ENCODE results near the gene CRADD.
"Not testable (repeated sequence)": the region's sequence is repeated elsewhere in the genome, so short reads cannot be mapped to it uniquely, and the experiment has no call there.

CRADD gene

DNA sequence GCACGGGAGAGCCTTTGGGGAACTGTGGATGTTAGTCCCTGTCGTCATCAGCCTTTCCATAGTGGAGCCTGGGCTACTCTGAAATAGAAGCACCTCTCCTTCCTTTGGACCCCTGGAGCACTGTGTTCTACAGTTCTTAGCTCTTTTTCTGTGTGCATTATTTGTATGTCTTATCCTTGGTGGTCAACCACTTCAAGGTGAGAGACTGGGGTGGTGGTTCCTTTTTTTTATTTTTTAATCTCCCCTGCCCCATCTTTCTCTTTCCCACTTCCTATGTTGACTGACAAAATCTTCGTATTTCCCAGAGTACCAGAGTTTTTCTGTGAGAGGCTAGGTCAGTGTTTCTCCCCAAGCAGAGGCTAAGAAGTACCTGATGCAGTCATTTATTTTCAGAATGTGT lies 111.7 kb downstream of the CRADD start:
- no peak for DNase-seq

DNA sequence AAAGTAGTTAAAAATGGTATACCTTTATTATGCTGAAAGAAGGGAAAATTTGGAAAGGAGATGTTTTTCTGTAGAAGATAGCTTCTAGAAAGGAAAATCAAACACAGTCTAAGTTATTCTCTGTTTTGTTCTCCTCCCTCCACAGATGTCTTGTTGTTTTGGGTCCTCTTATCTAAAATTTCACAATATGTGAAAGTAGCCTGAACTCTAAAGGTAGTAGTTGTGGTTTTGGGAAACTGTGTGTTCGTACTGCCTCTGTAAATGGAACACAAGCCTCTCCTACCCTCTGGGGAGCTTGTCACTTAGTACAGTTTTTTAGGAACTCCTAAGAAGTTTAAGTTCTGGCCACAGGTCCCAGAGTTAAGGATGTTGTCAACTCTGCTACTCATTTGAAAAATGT lies 112.6 kb downstream of the CRADD start:
- DNase-seq, result no peak

DNA sequence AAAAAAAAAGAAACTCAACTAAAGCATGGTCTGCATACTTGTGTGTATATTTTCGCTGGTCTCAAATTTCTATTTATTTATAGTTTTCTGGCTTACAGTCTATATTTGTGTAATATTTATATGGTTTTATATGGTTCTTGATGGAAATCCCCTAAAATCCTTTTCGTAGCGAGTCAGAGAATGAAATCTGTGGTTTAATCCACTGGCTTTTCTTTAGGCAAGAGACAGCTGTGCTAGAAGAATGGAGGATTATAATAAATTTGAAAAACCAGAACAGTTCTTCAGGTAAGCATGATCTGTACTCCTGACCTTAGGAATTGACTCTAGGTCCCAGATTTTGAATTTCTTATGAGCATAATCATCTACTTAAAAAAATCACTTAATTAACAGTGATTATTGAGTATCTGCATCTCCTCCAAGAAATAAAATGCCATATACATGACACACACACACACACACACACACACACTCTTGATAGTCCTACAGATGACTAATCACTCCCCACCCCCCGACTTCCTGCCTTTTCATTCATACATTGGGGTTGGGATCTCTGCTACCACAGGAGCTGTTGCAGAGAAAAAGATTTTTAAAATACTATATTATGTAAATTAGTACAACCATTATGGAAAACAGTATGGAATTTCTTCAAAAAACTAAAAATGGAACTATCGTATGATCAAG lies 113.4 kb downstream of the CRADD start:
- DNase-seq, result peak; percentile 86

DNA sequence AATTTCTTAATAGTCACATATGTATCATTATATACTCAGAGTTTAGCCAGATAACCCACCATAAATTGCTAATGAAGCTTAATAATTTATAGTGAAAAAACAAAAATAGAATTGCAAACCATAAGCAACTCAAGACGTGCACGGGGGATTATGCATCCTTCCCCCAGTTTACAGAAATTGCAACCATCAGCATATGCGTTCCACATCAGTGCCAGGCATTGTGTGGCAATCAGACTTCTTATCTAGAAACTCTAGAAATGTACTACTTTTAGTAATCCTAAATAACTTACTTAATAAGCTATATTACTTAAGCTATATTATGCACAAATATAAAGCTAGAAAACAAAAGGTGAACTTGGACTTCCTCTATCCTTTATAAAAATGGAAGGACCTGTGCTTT lies 115.8 kb downstream of the CRADD start:
- no peak for DNase-seq

DNA sequence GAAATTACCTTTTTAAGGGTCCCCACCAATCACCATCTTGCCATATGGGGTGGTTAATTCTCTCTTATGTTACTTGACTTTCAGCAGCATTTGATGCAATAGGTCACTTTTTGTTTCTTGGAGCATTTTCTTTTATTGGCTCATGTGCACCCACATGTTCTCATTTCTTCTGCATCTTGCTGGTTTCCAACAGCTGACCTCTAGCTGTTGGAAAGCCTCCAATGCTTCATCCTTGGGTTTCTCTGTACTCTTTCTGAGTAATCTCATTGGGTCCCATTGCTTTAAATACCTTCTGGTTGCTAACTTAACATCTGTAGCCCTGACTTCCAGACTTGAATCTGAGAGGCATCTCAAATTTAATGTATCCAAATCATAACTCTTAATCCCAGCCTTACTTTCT lies 116.8 kb downstream of the CRADD start:
- DNase-seq, result peak; percentile 83

DNA sequence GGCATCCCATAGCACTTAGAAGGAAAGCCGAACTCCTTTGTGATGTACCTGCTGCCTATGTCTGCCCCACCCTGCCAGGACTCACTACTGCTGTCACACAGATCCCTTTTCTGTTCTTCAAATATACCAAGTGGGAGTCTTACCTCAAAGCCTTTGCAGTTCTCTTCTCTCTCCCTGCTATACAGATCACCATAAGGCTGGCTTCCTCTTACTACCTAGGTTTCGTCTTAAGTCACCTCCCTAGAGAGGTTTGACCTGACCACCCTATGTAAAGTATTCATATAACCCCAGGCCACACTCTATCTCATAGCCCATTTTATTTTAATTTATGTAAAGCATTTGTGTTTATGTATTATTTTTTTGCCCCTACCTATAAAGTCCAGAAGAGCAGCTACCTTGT lies 117.6 kb downstream of the CRADD start:
- DNase-seq, result no peak

DNA sequence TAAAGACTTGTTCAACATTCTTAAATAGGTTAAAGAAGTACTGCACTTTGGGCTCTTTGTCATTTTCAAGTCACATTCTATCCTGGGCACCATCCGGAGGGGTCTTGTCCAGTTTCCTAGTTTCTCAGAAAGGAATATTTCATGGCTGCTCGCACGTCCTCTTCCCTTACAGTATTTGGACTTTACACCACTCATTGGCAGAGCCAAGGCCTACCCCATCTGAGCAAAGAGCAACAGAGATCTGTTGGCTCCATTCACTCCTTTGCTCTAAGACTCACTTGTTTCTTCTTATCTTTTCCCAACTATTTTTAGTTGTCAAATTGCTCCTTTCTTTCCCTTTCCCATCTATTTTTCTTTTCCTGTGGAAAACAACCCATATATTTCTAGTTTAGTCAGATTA lies 118.2 kb downstream of the CRADD start:
- DNase-seq, result no peak

DNA sequence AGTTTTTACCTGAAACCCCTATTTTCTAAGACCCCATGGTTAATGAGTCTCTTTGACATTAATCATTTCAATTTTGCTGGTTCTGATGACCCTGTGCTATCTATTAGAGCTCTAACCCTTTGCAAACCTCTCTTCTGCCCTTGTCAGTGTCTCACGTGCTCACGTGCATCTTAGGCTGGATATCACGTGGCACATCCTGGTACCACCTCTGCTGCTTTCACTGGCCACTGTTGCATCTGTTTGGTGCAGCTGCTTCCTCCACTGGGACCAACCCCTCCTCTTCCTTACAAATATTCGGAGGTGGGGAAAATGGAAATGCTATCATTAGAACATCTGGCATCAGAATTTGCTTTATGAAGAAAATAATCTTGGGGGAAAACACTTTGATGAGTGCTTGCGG lies 119.6 kb downstream of the CRADD start:
- no peak for DNase-seq

DNA sequence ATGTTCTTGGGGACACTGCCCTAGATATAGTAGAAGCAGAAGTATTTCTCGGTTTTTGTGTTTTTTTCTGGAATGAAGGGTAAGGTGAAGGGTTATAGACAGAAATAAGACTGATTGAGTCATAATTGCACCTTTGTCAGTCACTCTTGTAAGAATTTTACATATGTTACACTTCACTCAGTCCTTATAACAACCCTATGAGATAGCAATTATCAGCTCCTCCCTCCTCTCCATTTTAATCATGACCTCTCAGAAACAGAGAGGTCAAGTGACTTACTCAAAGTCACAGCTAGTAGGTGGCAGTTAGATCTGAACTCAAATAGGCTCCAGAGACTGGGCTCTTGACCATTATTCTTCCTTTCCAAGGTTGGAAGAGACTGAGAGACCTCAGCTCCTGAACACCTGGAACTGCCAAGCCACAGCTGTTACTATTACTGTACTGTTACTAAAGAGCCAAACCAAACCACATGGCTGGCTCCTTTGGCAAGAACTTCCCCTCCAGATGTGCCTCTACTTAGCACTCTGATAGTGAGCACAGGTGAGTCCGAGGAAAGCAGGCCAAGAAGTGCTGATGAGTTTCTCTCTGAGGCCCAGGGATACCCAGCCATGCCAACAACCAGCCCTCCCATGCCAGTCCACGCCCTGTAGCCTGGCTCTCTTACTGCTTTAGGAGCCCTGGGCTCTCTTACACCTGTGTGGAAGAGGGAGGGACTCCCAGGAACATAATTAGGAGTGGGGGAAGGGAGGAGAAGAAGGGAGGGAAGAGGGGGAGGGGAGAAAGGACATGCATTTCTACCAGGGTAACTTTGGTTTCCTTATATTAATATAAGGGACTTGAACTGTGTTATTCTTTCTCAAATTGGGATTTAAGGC lies 121.3 kb downstream of the CRADD start:
- no peak for DNase-seq

DNA sequence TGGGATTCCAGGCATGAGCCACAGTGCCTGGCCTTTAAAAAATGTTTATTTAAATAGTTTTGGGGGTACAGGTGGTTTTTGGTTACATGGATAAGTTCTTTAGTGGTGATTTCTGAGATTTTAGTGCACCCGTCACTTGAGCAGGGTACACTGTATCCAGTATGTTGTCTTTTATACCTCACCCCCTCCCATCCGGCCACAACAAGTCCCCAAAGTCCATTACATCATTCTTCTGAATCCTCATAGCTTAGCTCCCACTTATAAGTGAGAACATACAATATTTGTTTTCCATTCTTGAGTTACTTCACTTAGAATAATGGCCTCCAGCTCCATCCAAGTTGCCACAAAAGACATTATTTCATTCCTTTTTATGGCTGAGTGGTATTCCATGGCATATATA lies 124.5 kb downstream of the CRADD start:
- DNase-seq, result not testable (repeated sequence)

DNA sequence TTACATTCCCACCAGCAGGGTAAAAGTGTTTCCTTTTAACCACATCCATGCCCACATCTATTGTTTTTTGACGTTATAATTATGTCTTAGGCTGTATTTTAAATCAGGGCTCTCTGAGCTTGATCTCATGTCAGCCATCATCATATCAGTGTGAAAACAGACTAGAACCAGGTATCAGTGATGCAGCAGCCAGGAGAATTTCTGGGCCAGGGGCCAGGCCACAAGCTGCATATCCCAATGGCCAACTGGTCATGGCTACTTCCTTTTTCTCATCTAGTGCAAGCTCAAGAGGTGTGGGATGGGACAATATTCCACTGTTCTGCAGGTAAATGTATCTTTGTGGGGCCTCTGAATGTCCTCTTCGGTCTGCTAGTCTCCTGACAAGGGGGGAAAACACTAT lies 125.1 kb downstream of the CRADD start:
- no peak for DNase-seq

DNA sequence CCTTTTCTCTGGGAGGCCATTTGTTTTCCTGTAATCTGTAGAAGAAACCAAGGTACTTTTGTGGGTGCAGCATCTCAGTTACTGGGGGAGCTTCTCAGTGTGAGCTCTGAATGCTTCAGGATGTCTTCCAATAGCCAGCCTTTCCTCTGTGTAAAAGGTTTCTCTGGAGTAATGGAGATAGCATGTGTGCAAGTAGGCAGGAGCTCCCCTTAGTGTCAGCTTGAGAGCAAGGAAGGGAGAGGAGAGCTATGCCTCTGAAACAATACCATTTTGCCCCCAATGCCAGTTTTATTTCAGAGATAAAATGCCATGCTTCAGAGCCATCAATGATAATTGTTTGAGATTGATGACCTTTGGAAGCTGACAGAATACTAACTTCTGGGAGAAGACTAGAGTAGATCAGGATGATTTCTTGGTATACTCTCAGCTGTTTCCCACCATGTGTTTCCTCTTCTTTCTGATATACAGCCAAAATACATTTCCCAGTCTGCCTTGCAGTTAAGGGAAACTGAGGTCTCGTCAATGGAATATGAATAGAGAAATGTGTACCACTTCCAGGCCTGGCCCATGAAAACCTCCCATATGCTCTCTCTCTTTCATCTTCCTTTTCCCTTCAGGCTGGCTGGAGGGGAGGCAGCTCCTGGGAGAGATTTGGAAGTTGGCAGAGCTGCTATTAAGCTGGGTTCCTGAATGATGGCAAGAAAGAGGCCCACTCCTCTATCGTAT lies 125.7 kb downstream of the CRADD start:
- DNase-seq, result peak; percentile 48

DNA sequence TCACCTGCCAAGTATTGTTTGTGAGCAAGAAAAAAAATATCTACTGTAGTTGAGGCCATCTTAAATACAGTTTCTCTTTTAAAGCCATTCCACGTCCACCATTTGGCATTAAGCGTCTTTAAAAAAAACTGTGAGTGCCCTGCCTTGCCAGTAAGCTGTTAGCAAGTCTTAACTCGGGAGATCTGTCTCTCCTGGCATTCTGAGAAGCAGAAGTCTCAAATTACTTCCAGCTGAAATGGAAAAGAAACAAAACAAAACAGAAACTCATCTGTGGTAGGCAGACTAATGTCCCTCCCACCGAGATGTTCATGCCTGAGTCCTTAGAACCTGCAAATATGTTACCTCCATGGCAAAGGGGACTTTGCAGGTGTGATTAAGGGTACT lies 126.2 kb downstream of the CRADD start:
- no peak for DNase-seq

DNA sequence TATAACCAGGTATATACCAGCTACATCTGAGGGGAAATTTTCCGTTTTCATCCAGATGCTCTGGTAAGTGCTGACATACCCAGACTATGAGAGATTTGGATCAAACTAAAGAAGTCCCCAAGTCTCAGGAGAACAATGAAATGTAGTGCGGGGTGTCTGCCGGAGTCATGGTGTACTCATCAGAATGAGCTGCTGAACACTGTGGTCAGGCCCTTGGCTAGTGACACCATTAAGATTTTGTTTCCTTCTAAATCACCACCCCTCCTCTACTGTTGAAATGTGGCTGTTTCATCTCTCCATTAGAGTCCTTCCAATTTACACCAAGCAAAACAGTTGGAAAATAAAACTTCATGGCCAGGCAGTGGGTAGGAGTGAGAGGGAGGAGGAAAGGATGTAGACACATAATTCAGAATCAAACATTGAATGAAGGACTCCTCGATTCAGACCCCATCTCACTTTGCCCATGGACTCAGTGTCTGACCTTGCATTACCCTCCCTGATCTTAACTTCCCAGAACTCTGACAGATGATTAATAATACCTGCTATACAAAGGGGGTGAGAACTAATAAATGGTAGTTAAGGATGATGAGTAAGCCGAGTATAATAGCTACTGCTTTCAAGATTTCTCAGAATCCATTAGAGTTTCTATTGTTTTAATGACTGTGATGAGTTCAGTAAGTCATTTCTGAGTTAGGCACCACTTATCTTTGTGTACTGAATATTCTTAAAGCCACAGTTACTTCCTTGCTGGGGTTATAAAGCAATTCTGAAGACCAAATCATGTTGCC lies 127.4 kb downstream of the CRADD start:
- no peak for DNase-seq

DNA sequence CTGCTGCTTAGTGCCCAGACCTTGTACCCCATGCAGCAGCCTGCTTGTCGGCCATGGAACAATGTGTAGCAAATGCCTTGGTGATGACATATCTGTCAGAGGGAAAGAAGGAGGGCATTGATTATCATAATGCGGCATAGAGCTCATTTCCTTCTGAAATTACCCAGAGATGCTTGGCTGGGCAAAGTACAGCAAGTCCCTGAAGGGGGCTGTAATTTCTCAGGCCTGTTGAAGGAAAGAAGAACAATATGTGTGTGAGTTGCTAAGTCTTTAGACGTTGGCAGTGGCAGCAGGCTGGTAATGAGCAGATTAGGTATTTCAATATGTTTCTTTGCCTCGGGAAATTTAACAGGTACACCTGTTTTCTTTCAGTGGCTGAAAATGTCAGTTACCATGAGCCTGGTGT lies 128.6 kb downstream of the CRADD start:
- no peak for DNase-seq

DNA sequence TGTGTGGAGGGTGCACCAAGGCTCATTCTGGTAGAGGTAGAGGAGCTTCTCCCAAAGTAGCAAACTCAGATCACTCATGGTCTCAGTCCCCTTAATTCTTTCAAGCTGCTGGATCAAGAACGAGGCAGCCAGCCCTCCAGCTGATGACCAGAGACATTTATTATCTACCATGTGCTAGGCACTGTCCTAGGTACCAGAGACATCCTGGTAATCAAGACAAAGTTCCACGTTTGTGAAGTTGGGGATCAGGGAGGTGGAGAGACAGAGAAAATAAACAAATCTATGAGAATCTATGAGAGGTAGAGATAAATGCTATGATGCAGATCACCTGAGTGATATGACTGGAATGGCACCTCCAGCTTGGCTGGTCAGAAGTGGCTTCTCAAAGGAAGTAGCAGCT lies 130.2 kb downstream of the CRADD start:
- DNase-seq, result no peak

DNA sequence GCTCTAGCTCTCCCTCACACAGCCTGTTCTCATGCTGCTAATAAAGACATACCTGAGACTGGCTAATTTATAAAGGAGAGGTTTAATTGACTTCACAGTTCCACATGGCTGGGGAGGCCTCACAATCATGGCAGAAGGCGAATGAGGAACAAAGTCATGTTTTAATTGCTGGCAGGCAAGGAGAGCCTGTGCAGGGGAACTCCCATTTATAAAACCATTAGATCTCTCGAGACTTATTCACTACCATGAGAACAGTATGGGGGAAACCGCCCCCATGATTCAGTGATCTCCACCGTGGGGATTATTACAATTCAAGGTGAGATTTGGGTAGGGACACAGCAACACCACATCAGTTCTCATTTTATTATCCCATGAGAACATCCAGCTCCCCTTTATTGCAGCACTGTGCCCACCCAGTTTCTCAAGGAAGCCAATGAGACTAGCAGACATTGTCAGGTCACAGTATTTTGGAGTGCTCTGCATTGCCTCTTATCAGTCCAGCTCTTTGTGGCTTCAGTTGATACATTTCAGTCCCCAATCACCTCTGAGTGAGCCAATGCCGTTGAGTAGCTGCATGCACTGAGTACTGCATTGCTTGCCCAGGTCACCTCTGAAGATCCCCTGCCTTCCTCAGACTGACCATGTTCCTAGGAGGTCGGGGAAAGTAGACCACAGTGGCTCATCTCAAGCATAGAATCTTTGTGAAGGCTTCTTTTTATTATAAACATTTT lies 131.2 kb downstream of the CRADD start:
- DNase-seq, result no peak

DNA sequence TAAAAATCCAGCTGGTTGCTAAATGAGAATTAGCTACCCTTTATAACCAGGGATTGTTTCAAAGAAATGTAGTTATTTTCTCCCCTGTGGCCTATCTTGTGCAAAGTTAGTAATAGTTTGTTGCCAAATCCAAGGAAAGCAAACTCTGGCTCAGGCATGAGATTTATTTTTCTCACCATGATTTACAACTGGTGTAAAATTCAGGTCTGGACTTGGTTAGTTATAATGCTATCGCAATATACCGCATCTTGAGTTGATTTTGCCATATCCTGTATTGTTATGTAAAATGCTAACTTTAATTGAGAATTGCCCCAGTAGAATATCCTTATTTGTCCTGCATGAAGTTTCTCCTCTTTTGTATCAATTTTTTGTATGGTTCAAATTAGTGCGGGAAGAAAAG lies 135.5 kb downstream of the CRADD start:
- DNase-seq, result no peak

DNA sequence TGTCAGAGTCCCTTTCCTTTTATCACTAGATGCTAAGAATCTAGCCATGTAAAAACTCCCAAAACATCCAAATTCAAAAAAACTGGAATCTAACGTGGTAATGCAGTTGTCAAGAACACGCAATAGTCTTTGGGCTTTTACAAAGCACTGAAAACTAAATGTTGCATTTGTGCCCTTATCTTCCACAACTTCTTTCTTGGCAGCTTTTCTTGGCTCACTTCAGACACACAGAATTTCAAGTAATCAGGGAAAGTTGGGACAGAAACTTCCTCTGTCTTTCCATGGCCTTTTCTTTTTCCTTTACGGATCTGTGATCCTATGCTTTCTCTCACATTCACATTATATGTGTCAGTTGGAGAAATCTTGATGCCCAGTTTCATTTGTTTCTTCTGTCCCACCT lies 136.0 kb downstream of the CRADD start:
- DNase-seq, result no peak

DNA sequence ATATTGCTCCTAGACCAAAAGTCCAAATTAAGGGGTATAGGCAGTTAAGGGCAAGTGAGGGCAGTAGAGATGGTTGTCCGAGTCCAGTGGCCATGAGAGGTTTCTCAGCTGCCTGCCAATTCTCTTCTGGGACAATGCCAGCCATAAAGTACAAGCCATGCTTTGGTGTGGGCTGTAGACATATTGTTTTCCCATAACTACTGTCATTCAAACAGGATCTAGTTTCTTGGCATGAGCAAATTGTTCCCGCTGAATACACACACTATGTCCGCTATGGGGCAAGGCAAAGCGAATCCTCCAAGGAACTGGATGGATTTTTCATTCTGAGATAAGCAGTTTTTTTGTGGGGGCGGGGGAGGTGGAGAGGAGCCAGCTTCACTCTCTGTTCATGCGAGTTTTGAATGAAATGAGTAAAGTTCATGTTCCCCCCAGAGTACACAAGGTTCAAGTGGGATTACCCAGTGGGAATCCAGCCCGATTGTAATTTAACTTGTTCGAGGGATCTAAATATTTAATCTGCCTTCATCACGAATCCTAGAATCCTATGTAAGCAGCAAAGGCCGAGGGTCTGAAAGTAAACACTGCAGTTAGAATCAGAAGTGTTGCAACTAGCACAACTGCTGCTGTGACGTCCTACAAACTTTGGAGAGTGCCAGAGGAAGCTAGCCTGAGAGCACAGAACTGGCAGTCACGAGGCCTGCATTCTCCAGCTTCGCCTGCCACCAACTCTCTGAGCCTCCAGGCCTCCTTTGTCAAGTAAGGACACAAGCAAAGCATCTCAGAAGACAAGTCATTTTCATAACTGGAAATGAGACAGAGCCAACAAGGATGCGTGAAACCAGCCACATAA lies 137.0 kb downstream of the CRADD start:
- peak; percentile 85 for DNase-seq

DNA sequence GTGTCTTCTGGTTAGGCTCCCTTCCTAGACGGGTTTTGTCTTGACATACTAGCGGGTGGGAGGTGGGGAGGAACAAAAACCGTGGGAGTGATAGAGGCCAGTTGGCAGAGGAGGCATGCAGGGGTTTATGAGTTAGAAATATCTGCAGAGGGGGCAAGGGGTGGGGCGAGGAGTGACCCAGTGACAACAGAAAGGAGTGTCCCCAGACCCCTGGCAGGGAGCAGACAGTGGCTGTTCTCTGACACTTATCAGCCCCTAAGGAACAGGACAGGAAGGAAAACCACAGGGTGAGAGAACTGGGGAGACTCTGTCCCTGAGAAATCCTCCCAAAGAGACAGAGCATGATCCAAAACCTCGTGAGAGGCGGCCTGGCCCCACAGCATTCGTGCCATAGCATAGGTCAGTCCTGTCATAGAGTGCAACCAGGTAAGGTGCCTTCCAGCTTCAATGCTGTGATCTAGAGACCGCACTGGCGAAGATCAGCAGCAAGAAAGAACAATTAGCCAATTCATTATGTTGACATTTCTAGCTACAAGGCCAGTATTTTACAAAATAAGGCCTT lies 141.4 kb downstream of the CRADD start:
- DNase-seq, result no peak

Data from HCEC 1CT (cell line).